Measurements from ENCODE around the gene GTF2H1. TPM values are rescaled to one million over a fixed set of nuclear protein-coding genes. Genes with fewer than 3 reads are reported as not detected.

The GTF2H1 gene
- 24.4 TPM for total RNA-seq
- long read RNA-seq, transcript GTF2H1-201 (15 exons, 2,982 nt) = major isoform, 53 of 60 reads
- long read RNA-seq, partial matches to known transcripts = 4 of 60 reads
- long read RNA-seq, other reads (novel, unspliced or antisense) = 3 of 60 reads

DNA sequence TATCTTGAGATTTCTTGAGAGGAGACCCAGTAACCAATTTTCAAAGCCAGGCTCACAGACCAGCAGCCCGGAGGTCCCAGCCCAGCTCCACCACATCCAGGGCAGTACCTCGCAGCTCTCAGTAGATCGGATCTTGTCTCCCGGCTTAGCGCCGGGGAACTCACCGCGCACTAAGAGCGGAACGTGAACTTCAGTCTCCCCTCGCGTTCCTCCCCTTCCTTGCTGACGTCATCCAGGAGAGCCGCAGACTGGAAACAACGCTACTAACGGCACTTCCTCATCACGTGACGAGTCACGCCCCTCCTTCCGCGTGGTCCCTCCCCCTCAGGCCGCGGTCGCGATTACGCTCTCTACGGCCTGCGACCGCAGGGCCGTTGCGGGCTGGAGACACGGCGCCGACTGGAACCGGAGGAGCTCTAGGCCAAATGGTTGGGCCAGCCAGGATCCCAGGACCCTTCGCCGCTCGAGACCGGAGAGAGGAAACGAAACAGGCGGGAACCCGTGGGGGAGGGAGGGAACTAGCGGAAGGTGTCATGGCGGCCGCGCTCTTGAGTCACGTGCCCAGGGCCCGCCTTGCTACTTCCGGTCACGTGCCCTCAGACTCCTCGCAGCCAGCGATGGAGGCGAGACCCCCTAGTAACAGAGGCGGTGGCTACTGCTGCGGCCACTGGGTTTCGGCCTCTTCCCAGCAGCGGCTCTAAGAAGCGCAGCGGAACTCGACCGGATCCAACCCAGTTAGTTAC lies at the start of gene GTF2H1, which contains the start of gene HPS5:
GTF2H1 (plus strand) TSS at position 599 of the 743 bp plus-strand sequence. CDS start 10,508 bp downstream, outside the sequence.
HPS5 (minus strand) TSS at position 172 of the 743 bp plus-strand sequence. CDS start 4,282 bp downstream, outside the sequence.
- intact Hi-C loops (cut with DNase I) = loop anchor here (5.0 kb wide), 1 partner anchor 75 kb away; no protein-coding TSS in a partner anchor
- ATAC-seq (ENCODE audit: poor library complexity) (peak; percentile 99), DNase-seq (peak; percentile 96)

DNA sequence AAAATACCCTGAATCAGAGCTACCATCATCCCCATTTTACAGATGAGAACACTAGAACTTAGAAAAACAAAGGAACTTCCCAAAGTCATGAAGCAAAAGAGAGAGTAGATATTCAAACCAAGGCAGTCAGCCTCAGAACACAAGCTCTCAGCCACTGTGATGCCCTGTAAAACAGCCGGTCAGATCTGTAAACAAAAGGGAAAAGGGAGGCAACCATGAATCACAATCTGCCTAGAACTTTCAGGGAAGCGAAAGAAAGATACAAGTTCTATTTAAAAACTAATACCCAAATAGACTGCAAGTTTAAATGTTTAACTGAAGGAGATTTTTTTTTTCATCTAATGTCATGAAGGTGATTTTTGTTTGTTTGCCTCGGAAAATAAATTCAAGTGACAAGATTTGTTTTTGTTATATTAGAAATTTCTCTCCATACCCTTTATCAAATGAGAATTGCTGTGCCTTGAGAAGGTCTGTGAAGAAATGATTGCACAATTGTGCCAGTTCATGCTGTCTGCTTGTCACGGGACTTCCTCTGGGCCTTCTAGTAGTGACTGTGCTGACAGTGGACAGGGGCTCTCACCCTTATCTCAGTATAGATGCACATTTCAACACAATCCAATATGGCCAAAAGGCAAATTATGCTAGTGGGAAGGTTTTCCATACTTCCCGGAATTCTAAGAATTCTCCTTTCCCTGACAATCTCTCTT lies 44.6 kb upstream of the GTF2H1 start:
- intact Hi-C loops (cut with DNase I) = no loop called here
- ATAC-seq (ENCODE audit: poor library complexity) (peak; percentile 64), DNase-seq (no peak)

DNA sequence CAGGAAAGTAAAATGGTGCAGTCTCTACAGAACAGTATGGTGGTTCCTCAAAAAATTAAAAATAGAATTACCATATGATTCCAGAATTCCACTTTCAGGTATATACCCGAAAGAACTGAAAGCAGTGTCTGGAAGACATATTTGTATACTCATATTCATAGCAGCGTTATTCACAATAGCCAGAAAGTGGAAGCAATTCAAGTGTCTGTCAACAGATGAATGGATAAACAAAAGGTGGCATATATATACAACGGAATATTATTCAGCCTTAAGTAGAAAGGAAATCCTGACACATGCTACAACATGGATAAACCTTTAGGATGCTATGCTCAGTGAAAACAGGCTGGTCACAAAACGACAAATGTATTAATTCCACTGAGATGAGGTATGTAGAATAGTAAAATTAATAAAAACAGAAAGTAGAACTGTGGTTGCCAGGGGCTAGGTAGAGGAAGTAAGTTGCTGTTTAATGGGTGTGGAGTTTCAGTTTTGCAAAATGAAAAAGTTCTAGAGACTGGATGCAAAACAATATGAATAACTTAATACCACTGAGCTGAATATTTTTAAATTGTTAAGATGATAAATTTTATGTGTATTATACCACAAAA lies 41.8 kb upstream of the GTF2H1 start:
- no peak for DNase-seq
- ATAC-seq (ENCODE audit: poor library complexity) = no peak
- intact Hi-C loops (cut with DNase I) = no loop called here

DNA sequence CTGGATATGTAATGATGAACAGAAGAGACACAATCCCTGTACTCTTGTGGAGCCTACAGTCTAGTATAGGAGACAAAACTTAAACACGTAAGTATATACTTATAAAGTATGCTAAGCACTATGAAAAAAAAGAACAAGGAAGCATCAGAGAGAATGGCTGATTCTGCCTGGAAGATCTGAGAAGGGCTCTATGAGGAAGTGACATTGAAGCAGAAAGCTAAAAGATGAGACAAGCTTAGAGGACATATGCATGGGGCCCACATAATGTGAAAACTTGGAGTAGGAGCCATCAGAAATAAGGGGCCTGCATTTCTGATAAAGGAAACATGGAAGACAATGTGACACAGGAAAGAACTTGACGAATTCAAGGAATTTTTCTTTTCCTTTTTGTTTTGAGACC lies 39.7 kb upstream of the GTF2H1 start:
- ATAC-seq (ENCODE audit: poor library complexity) (no peak), DNase-seq (no peak)
- intact Hi-C loops (cut with DNase I) = no loop called here

DNA sequence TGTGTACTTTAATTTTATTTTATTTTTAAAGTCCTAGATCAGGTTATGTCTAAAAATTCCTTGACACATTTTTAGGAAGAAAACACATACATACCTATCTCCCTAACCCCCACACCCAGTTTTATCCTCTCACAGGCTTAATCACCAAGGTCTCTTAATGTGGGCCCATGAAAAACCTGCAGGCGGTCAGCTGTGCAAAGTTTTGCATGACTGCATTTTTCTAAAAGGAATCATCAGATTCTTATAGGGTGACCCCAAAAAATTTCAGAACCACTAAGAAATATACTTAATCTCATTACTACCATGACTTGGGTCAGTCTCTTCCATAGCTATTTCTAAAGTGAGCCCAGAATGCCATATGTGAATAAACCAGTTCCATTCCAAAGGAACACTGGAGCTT lies 36.5 kb upstream of the GTF2H1 start:
- ATAC-seq (ENCODE audit: poor library complexity) (no peak), DNase-seq (no peak)
- intact Hi-C loops (cut with DNase I) = no loop called here

DNA sequence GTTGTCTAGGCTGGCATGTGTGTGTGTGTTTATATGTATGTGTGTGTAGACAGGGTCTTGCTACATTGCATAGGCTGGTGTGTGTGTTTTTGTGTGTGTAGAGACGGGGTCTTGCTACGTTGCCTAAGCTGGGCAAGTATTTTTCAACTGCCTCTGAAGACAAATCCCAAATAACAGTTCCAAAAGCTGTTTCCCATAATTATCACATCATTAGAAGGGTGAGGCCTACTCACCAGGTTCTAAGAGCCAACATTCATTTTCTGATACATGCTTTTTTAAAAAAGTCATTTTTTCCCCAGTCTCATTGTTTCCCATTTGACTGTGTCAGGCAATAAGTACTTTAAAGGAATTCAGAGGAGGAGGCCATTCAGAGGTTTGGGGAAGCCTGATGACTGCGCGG lies 33.5 kb upstream of the GTF2H1 start:
- intact Hi-C loops (cut with DNase I) = no loop called here
- ATAC-seq (ENCODE audit: poor library complexity) = no peak
- no peak for DNase-seq

DNA sequence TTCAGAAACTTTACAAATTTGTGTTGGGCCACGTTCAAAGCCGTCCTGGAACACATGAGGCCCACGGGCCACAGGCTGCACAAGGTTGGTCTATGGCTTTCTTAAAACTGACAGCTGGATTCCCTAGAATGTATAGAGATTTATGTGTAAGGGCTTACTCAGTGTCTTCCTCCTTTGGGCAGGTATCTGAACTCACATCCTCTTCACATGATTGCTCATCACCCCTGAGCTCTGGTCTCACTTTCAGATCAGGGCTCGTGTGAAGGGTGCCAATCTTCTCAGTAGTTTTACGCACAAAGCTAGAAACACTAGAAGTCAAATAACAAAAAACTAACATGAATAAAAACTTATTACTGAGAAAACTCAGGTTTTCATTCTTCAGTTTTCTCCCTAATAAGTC lies 27.5 kb upstream of the GTF2H1 start:
- intact Hi-C loops (cut with DNase I) = no loop called here
- ATAC-seq (ENCODE audit: poor library complexity) (no peak), DNase-seq (no peak)

DNA sequence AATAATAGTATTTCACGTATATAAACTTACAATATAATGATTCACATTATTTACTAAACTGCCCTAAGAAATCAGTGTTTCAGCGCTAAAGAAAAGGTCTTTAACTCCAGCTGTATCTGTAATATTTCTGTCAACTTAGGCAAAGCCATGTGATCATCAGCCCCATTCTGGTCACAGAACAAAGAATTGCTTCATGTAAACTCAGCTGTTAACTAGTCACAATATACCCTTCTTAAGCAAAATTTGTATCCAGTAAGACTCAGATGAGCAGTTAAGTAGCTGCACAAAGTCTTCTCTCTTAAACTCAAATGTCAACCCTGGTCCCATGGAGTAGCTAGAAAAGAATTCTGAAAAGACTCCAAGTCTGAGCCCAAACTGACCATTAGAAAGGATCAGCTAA lies 27.1 kb upstream of the GTF2H1 start:
- intact Hi-C loops (cut with DNase I) = no loop called here
- no peak for DNase-seq
- ATAC-seq (ENCODE audit: poor library complexity) = no peak

DNA sequence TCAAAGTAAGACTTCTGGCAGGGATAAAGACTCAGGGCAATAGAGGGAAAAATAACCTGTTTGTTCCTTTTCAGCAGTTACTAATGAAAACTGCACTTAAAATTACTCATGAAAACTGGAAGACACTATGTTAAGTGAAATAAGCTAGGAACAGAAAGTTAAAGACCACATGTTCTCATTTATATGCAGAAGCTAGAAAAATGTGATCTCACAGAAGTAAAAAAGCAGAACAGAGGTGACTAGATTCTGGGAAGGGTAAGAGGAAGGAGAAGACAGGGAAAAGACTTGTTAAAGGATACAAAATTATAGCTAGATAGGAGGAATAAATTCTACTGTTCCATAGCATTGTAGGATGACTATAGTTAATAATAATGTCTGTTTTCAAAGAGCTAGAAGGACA lies 22.6 kb upstream of the GTF2H1 start:
- DNase-seq (no peak), ATAC-seq (ENCODE audit: poor library complexity) (no peak)
- intact Hi-C loops (cut with DNase I) = no loop called here

DNA sequence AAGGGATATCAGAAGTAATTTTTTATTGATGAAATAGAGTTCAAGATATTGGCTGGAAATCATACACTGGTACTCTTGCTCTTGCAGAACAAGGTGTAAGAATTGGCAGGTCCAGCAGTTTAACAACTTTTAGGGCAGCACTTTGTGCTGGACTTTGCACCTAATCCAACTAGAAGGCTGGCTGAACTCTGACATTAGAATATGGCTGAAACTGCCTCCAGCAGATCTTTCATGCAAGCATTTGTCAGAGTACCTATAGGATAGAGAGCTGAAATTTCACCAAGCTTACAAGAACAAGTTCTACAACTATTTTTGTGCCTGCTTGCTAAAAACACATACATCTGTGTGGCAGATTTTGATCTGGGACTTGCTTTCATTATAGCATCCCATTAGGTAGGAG lies 17.6 kb upstream of the GTF2H1 start:
- ATAC-seq (ENCODE audit: poor library complexity) (no peak), DNase-seq (no peak)
- intact Hi-C loops (cut with DNase I) = no loop called here

DNA sequence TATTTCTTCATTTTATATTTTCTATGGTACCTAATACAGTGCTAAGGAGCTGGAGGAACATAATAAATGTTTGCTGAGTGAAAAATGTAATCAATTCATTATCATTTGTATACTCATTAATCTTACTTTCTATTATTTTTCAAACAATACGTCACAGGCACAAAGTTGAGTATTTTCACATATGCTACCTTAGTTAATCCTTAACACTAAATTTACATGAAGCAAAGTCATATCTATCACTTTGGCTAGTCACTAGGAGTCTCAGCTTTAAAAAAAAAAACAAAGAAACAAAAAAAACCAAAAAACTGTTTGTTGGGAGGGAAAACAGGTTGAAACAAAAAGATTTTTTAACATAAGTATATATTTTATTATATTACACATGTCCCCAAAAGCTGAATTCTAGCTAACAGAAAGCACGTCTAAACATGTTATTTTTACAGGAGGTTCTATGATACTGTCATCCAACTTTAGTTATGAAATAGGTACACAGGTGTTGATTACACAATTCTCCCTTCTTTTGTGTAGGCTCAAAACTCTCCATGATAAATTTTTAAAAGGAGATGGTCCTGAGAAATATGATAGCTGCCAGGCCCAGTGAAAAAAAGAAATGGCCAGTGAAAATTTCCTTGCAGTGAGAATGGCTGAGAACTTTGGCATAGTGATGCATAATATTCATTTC lies 14.8 kb upstream of the GTF2H1 start:
- DNase-seq (no peak), ATAC-seq (ENCODE audit: poor library complexity) (no peak)
- intact Hi-C loops (cut with DNase I) = no loop called here

DNA sequence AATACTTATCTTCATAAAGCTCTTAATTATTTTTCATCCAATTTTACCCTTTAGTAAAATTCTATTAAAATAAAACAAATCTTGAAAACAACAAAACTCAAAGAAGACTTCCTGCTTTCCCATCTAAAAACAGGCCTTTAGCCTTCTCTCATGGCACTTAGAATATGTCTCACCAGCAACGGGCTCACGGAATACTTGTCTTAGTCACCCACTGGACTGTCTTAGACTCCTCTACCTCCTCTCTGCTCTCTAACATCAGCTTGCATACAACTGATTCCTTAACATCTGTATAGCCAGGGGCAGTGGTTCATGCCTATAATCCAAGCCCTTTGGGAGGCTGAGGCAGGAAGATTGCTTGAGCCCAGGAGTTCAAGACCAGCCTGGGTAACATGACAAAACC lies 14.1 kb upstream of the GTF2H1 start:
- ATAC-seq (ENCODE audit: poor library complexity) (no peak), DNase-seq (no peak)
- intact Hi-C loops (cut with DNase I) = no loop called here

DNA sequence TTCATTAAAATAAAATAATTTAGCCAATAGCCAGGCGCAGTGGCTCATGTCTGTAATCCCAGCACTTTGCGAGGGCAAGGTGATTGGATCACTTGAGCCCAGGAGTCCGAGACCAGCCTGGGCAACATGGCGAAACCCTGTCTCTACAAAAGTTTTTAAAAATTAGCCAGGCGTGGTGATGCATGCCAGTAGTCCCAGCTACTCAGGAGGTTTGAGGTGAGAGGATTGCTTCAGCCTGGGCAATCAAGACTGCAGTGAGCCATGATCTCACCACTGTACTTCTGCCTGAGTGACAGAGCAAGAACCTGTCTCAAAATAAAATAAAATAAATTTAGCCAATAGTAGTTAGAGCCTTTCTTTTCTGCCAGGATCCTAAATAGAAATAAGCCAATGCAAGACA lies 12.7 kb upstream of the GTF2H1 start:
- intact Hi-C loops (cut with DNase I) = no loop called here
- ATAC-seq (ENCODE audit: poor library complexity) (no peak), DNase-seq (no peak)

DNA sequence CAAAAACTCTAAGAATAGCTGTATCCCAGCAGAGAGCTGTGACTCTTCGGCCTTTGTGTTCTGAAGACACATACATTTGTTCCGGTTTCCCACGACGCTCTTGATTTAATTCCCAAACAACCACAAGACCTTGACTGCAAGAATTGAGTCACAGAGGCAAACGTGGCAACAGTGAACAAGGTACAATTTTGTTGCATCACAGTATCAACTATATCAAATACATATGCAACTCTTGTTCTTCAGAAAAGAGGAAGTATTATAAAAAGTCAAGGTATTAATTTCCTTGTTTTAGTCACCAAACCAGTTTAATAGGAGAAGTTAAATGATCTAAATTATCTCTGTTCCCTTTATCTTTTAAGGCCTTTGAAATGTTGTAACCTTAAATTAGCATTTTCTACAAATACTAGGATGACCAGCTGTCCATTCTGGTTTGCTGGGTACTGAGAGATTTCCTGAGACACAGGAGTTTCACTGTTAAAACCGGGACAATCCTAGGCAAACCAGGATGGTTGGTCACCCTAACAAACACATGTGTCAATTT lies 11.5 kb upstream of the GTF2H1 start:
- DNase-seq = no peak
- intact Hi-C loops (cut with DNase I) = no loop called here
- ATAC-seq (ENCODE audit: poor library complexity) = no peak

DNA sequence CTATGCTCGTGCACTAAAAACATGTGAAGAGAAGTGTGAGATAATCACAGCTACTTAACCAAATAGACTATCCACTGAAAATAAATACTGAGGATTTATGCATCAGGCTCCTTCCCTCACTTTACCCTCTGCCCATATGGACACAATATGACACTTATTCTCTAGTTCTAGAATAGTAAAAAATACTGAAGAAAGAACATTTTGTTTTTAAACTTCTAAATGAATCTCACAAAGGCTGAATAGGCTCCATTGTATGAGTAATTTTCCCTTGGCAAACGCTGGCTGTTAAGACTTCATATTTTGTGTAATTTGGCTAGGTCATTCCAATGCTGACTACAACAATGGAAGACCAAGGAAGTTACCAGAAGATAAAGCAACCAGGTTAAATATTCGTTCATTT lies 10.4 kb upstream of the GTF2H1 start:
- intact Hi-C loops (cut with DNase I) = no loop called here
- ATAC-seq (ENCODE audit: poor library complexity) (no peak), DNase-seq (no peak)

DNA sequence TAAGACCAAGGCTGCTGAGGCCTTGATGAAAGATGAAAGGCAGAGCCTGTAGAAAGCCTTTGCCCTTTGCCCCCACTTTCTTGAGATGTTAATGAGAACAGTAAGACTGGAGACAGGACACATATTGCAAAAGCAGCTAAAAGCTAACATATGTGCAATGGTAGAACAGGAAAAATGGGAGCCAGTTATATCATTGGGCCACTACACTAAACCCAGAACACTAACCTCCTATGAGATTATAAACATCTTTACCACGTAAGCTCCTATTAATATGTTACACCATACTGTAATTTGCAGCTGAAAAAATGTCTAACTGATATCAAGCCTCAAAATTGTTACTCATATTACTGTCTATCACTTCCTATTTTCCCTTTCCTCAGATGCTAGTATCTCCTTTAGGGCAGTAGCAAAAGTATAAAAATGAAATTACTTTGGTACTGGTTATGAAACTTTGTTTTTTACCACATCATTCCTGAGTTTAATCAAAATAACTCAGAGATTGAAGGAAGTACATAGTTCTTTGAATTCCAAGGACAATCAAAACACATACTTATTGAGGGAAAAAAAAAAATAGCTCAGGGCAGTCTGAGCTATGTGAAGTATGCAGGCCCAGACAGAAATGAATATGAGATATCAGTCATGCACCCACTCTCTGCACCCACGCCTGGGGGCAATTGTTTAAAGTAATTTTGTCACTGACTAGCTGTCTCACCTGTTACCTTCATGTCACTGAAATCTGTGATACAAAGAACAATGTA lies 9.5 kb upstream of the GTF2H1 start:
- DNase-seq = no peak
- intact Hi-C loops (cut with DNase I) = no loop called here
- ATAC-seq (ENCODE audit: poor library complexity) = no peak

DNA sequence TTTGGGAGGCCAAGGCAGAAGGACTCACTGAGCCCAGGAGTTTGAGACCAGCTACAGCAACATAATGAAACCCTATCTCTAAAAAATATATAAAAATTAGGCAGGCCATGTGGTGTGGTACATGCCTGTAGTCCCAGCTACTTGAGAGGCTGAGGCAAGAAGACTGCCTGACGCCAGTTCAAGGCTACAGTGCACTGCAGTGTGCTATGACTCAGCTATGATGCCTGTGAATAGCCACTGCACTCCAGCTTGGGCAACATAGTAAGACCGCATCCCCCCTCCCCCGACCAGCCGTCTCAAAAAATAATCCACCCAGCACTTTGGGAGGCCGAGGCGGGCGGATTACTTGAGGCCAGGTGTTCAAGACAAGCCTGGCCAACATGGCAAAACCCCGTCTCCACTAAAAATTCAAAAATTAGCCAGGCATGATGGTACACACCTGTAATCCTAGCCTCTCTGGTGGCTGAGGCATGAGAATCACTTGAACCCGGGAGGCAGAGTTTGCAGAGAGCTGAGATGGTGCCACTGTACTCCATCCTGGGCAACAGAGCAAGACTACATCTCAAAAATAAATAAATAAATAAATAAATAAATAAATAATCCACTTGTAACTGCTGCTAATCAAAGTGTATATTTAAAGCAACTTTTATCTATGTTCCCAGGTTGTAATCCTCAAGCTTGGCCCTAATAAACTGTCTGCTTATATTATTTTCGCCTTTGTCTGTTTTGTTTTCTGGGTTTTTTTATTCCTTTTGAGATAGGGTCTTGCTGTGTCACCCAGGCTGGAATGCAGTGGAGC lies 8.2 kb upstream of the GTF2H1 start:
- DNase-seq = no peak
- peak; percentile 38 for ATAC-seq (ENCODE audit: poor library complexity)
- intact Hi-C loops (cut with DNase I) = no loop called here
